GM12891 (cell line): Measurements from ENCODE around the gene IGFBP3.

Experiments used
- DNase-seq: peaks from one replicate; pipeline ENCODE4 v3.0.0; 2011; ENCODE audit warnings: low spot score; ENCODE audit not compliant: insufficient read length
- FAIRE-seq: peaks from 2 replicates; lab custom pipeline; 2011; peaks lifted over from hg19 to GRCh38; lab: Jason Lieb, UNC
- PAX5 ChIP-seq: IDR thresholded peaks from 2 replicates; pipeline ENCODE4 v1.6.1; 2011; ENCODE audit warnings: low read length, moderate library complexity, mild to moderate bottlenecking; ENCODE audit not compliant: insufficient read depth, severe bottlenecking
- POLR2A ChIP-seq: IDR thresholded peaks from 2 replicates; pipeline ENCODE4 v1.6.1; 2011; ENCODE audit warnings: low read depth, low read length, control low read depth
- POLR2AphosphoS5 ChIP-seq: IDR thresholded peaks from 2 replicates; pipeline ENCODE4 v1.6.1; 2011; ENCODE audit warnings: low read depth, low read length, control low read depth
- POU2F2 ChIP-seq: IDR thresholded peaks from 2 replicates; pipeline ENCODE4 v1.6.1; 2011; ENCODE audit warnings: low read depth, mild to moderate bottlenecking, control low read depth, low read length, moderate library complexity
- SPI1 ChIP-seq: IDR thresholded peaks from 2 replicates; pipeline ENCODE4 v1.6.1; 2011; ENCODE audit warnings: low read depth, low read length, control low read depth
- TAF1 ChIP-seq: IDR thresholded peaks from 2 replicates; pipeline ENCODE4 v1.6.1; 2011; ENCODE audit warnings: low read depth, low read length, control low read depth

IGFBP3 gene

DNA sequence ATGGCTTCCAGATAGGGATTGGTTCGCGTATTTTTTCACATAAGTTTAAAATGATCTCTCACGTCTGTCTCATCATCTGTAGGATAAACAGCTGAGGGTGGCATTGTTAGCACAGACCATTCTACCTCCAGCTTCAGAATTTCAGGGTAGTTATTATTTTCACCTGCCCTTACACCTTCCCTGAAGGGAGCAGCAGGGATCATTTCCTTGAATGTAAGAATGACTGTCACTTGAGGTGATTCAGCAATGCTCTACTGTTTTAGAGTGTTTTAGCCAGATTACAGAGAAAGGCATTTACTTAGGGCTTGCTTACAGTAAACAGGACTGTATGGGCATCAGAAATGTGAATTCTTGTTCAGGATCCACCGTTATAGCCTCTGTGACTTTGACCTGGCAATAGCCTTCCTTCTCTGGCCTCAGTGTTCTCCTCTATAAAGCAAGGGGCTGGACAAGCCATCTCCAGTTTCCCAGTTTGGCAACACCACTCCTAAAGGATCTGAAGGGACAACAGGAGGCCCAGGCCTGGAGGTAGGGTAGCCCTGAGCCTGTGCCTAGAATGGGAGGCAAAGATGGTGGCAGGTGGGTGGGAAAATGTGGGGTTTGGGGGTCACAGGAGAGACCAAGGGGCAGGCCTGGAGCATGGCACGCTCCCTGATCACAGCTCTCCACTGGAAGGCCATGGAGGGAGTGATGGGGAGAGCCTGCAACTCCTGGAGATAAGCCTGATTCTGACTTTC is 34.0 kb downstream of the IGFBP3 start:
- no peak for TF ChIP-seq POLR2A
- no peak for TF ChIP-seq SPI1
- no peak for TF ChIP-seq TAF1
- no peak for TF ChIP-seq PAX5
- no peak for TF ChIP-seq POU2F2
- no peak for TF ChIP-seq POLR2AphosphoS5
- no peak for DNase-seq
- no peak for FAIRE-seq

DNA sequence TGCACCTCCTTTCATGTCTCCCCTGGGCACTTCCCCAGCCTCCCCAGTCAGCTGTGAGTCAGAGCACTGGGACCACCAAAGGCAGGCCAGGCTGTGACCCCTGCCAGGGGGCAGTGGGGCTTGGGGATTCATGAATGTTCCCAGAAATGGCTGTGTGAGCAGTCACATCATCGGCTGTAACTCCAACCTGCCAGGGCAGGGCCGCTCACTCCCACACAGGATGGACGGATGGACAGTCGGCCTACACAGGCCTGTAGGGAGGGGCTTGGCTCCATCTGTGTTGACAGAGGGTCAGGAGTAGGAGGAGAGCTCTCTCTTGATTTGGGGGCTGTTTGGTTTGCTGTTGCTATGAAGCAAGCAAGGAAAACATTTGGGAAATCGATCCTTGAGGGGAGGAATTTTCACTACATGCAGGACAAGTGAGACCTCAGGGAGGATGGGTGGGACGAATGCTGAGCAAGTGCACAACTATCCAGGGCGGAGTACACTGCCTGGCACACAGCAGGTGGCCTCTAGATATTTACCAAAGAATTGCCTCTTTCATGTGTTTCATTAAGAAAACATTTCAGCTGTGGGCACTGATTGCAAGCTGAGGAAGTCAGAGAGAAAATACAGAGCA is 35.7 kb downstream of the IGFBP3 start:
- TF ChIP-seq POLR2A (no peak), PAX5 (no peak), TAF1 (no peak), SPI1 (no peak)
- FAIRE-seq (no peak), DNase-seq (no peak)

- DNase-seq = no peak
- no peak for FAIRE-seq
- TF ChIP-seq SPI1 (no peak), PAX5 (no peak), TAF1 (no peak), POLR2AphosphoS5 (no peak), POLR2A (no peak), POU2F2 (no peak)
Observed at GRCh38 chr7:45884136-45884535, 36.9 kb downstream of the IGFBP3 start.

- FAIRE-seq (no peak), DNase-seq (no peak)
- no peak for TF ChIP-seq PAX5
- TF ChIP-seq POLR2A = no peak
- no peak for TF ChIP-seq SPI1
- TF ChIP-seq POU2F2 = no peak
- no peak for TF ChIP-seq POLR2AphosphoS5
- TF ChIP-seq TAF1 = no peak
Observed at GRCh38 chr7:45882465-45882810, 38.6 kb downstream of the IGFBP3 start.

DNA sequence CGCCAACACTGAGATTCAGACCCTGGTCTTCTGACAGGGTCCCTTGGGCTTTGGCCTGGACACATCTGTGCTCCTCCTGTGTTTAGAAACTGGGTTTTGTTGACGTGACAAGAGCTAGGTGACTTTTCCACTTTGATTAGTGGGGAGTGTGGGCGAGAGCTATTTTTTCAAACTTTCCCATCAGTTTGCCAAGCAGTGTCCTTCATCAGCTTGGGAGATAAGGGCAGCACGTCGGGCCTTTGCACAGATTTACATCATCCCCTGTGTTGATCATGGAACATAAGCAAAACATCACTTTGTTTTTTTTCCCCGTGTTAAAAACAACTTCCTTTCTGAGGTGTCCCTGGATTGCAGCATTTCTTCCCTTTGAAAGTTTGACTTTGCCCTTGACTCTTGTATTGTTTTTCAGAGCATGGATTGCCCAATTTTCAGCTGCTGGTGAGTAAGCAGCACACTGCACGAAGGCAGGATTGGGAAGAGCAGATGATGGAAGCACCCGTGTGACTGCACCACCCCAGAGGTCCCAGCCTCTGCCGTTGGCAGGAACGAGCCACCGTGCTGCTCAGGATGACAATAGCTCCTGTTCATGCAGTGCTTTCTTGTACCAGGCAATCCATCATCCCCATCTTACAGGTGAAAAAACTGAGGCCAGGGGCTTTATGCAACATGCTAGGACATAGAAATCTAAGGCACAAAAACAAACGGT is 39.2 kb downstream of the IGFBP3 start:
- DNase-seq (no peak), FAIRE-seq (no peak)
- TF ChIP-seq POLR2A (no peak), POU2F2 (no peak), SPI1 (no peak), PAX5 (no peak), POLR2AphosphoS5 (no peak), TAF1 (no peak)

DNA sequence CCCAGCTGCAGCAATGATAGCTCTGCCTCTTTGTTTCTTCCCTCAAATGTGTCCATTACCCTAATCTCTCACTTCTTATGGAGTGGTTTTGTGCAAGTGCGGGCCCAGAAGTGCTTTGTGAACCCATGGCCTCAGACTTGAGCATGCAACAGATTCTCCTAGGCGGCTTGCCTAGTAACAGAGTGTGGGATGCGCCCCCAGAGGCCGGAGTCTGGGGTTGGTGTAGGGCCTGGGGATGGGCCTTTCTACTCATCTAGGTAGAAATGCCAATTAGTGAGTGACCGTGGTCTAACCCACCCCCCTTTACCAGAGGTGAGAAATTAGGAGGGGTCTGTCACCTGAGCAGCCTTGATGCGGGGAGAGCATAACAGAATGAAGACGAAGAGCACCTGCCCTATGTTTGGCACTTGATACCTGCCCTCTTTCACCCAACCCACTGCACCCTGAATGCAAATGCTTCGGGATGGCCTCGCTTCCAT is 39.8 kb downstream of the IGFBP3 start:
- FAIRE-seq (no peak), DNase-seq (no peak)
- no peak for TF ChIP-seq POLR2A
- no peak for TF ChIP-seq PAX5
- TF ChIP-seq POLR2AphosphoS5 = no peak
- TF ChIP-seq POU2F2 = no peak
- TF ChIP-seq SPI1 = no peak
- no peak for TF ChIP-seq TAF1

GRCh38 chr7:45880433-45880860 is 40.6 kb downstream of the IGFBP3 start:
- FAIRE-seq (no peak), DNase-seq (no peak)

GRCh38 chr7:45878457-45879144 is 42.5 kb downstream of the IGFBP3 start:
- FAIRE-seq (no peak), DNase-seq (no peak)
- TF ChIP-seq POU2F2 = no peak

More at GRCh38 chr7:45880433-45880860, 40.6 kb downstream of the IGFBP3 start:
- TF ChIP-seq PAX5 (no peak), POU2F2 (no peak), SPI1 (no peak), POLR2AphosphoS5 (no peak), TAF1 (no peak), POLR2A (no peak)

DNA sequence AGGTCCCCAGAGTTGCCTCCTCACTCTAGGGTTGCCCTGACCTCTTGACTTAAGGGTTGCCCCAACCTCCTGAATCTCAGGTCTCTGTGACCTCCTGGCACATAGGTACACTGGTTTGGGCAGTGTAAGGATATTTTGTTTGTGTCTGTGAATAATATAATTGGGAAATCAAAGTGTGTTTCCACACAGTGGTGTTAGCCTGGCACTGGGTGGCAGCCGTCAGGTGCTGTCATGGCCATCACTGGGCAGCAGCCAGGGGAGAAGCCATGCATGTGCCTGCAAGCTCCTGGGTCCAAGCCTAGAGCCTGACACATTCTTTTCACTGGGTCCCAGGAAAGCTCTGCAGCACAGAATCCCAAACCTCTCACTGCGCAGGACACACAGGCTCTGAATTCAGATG is 44.6 kb downstream of the IGFBP3 start:
- DNase-seq (no peak), FAIRE-seq (no peak)
- no peak for TF ChIP-seq POLR2A
- TF ChIP-seq POLR2AphosphoS5 = no peak

DNA sequence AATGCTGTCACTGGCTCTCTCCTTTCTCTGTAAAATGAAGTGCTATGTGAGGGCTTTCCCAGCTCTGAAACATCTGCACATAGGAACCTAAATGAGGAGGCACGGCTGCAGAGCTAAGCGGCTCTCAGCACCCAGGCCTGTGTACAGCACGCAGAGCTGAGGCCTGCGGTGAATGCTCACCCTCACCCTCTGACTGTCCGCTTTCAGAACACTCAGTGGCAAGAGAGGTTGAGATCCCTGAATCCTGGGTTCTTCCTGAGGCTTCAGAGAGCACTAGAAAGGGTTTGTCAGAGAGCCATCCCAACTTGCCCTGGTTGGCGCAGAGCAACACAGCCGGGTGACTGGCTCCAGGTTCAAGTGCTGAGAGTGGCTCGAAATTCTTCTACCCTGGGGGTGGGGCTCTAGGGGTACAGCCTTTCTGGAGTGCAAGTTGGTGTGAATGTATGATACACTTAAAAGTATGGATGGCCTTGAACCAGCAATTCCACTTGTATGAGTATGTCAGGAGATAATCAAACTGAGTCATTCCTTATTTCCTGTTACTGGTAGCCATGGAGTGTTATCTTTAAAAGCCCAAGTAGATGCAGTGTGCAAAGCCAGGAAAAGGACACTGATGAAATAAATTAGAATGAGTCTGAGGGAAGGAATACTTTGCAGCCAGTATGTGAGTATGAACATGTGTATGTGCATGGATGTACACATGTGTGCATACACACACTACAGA is 46.5 kb downstream of the IGFBP3 start:
- TF ChIP-seq POU2F2 (no peak), TAF1 (no peak), POLR2AphosphoS5 (no peak), SPI1 (no peak), POLR2A (no peak), PAX5 (no peak)
- FAIRE-seq (no peak), DNase-seq (no peak)
